Duodenal mucosa (tissue), 2 donors: ENCODE results near the gene PGAP1.
"Not testable (repeated sequence)": the region's sequence is repeated elsewhere in the genome, so short reads cannot be mapped to it uniquely, and the experiment has no call there.

Experiments
- H3K27ac ChIP-seq: one replicate; pipeline ENCODE4 v1.7.0; 2013; ENCODE audit warnings: low read depth, low read length
- H3K27me3 ChIP-seq, 2 donors: one replicate each; pipeline ENCODE4 v1.7.0; 2013; ENCODE audit warnings: low read length in 2 of 2, control low read depth in 1 of 2; ENCODE audit not compliant: insufficient read depth in 2 of 2, control insufficient read depth in 1 of 2
- H3K36me3 ChIP-seq, 2 donors: one replicate each; pipeline ENCODE4 v1.7.0; 2013; ENCODE audit warnings: low read length in 2 of 2, control low read depth in 1 of 2; ENCODE audit not compliant: insufficient read depth in 2 of 2, control insufficient read depth in 1 of 2
- H3K4me1 ChIP-seq, 2 donors: one replicate each; pipeline ENCODE4 v1.7.0; 2013; ENCODE audit warnings: low read length in 2 of 2, control low read depth in 1 of 2; ENCODE audit not compliant: insufficient read depth in 2 of 2, control insufficient read depth in 1 of 2
- H3K4me3 ChIP-seq, 2 donors: one replicate each; pipeline ENCODE4 v1.7.0; 2013; ENCODE audit warnings: low read length in 2 of 2, low read depth in 1 of 2
- H3K9ac ChIP-seq, 2 donors: one replicate each; pipeline ENCODE4 v1.7.0; 2013; ENCODE audit warnings: low read length in 2 of 2, low read depth in 1 of 2
- H3K9me3 ChIP-seq, 2 donors: one replicate each; pipeline ENCODE4 v1.7.0; 2013; ENCODE audit warnings: low read length in 2 of 2, control low read depth in 1 of 2; ENCODE audit not compliant: control insufficient read depth in 1 of 2

The PGAP1 gene

GRCh38 chr2:196905365-196905764 is 21.1 kb downstream of the PGAP1 start:
- not testable (repeated sequence) for H3K27me3 ChIP-seq, H3K4me3 ChIP-seq, H3K27ac ChIP-seq

GRCh38 chr2:196902828-196903227 is 23.7 kb downstream of the PGAP1 start:
- no peak overlapping the region for H3K27ac ChIP-seq
- H3K9me3 ChIP-seq = no peaks in the 10 kb centered on the region
- H3K9ac ChIP-seq = no peak overlapping the region
- H3K36me3 ChIP-seq = peaks cover 0 to 7% of the 10 kb centered on the region in 2 donors
- H3K27me3 ChIP-seq = no peaks in the 10 kb centered on the region
- peaks cover 4 to 8% of the 10 kb centered on the region in 2 donors for H3K4me1 ChIP-seq
- H3K4me3 ChIP-seq = no peak overlapping the region

More at GRCh38 chr2:196905365-196905764, 21.1 kb downstream of the PGAP1 start:
- not testable (repeated sequence) for H3K4me1 ChIP-seq, H3K9me3 ChIP-seq, H3K9ac ChIP-seq, H3K36me3 ChIP-seq

GRCh38 chr2:196900843-196901242 is 25.7 kb downstream of the PGAP1 start:
- Histone ChIP-seq H3K4me1 (peaks cover 4 to 8% of the 10 kb centered on the region in 2 donors), H3K27ac (no peak overlapping the region), H3K4me3 (no peak overlapping the region), H3K9ac (no peak overlapping the region), H3K36me3 (peaks cover 0 to 8% of the 10 kb centered on the region in 2 donors), H3K27me3 (no peaks in the 10 kb centered on the region), H3K9me3 (no peaks in the 10 kb centered on the region)

- Histone ChIP-seq H3K27me3 (no peaks in the 10 kb centered on the region), H3K36me3 (peaks cover 0 to 8% of the 10 kb centered on the region in 2 donors), H3K4me3 (no peak overlapping the region), H3K9me3 (no peaks in the 10 kb centered on the region), H3K27ac (no peak overlapping the region), H3K9ac (no peak overlapping the region), H3K4me1 (peaks cover 4 to 8% of the 10 kb centered on the region in 2 donors)
Measured at GRCh38 chr2:196899976-196900375, 26.5 kb downstream of the PGAP1 start.

- no peak overlapping the region for H3K9ac ChIP-seq
- no peak overlapping the region for H3K4me3 ChIP-seq
- H3K27me3 ChIP-seq = no peaks in the 10 kb centered on the region
- H3K4me1 ChIP-seq = no peaks in the 10 kb centered on the region
- no peaks in the 10 kb centered on the region for H3K36me3 ChIP-seq
- H3K9me3 ChIP-seq = no peaks in the 10 kb centered on the region
- no peak overlapping the region for H3K27ac ChIP-seq
Measured at GRCh38 chr2:196891136-196891535, 35.4 kb downstream of the PGAP1 start.

- Histone ChIP-seq H3K9me3 (no peaks in the 10 kb centered on the region), H3K27ac (no peak overlapping the region), H3K4me3 (no peak overlapping the region), H3K4me1 (no peaks in the 10 kb centered on the region), H3K9ac (no peak overlapping the region), H3K27me3 (no peaks in the 10 kb centered on the region), H3K36me3 (peaks cover 0 to 3% of the 10 kb centered on the region in 2 donors)
Measured at GRCh38 chr2:196887431-196887830, 39.1 kb downstream of the PGAP1 start.

GRCh38 chr2:196884368-196884767 is 42.1 kb downstream of the PGAP1 start:
- Histone ChIP-seq H3K27ac (no peak overlapping the region), H3K9ac (no peak overlapping the region), H3K4me3 (no peak overlapping the region), H3K36me3 (peaks cover 0 to 3% of the 10 kb centered on the region in 2 donors), H3K4me1 (no peaks in the 10 kb centered on the region), H3K9me3 (no peaks in the 10 kb centered on the region), H3K27me3 (no peaks in the 10 kb centered on the region)

- peaks cover 7 to 10% of the 10 kb centered on the region in 2 donors for H3K36me3 ChIP-seq
- H3K9me3 ChIP-seq = no peaks in the 10 kb centered on the region
- no peak overlapping the region for H3K27ac ChIP-seq
- no peaks in the 10 kb centered on the region for H3K27me3 ChIP-seq
- H3K4me1 ChIP-seq = peaks cover 0 to 6% of the 10 kb centered on the region in 2 donors
- H3K9ac ChIP-seq = no peak overlapping the region
- no peak overlapping the region for H3K4me3 ChIP-seq
Measured at GRCh38 chr2:196876364-196876763, 50.1 kb downstream of the PGAP1 start.

- Histone ChIP-seq H3K4me3 (no peak overlapping the region), H3K27me3 (no peaks in the 10 kb centered on the region), H3K9ac (no peak overlapping the region), H3K4me1 (peaks cover 0 to 6% of the 10 kb centered on the region in 2 donors), H3K36me3 (peaks cover 7 to 10% of the 10 kb centered on the region in 2 donors), H3K9me3 (no peaks in the 10 kb centered on the region), H3K27ac (no peak overlapping the region)
Measured at GRCh38 chr2:196875414-196875813, 51.1 kb downstream of the PGAP1 start.

- H3K4me3 ChIP-seq = no peak overlapping the region
- H3K27ac ChIP-seq = no peak overlapping the region
- H3K4me1 ChIP-seq = peaks cover 0 to 6% of the 10 kb centered on the region in 2 donors
- H3K9ac ChIP-seq = no peak overlapping the region
- no peaks in the 10 kb centered on the region for H3K27me3 ChIP-seq
- peaks cover 3 to 5% of the 10 kb centered on the region in 2 donors for H3K36me3 ChIP-seq
- no peaks in the 10 kb centered on the region for H3K9me3 ChIP-seq
Measured at GRCh38 chr2:196873511-196873910, 53.0 kb downstream of the PGAP1 start.

- H3K9ac ChIP-seq = no peak overlapping the region
- H3K27me3 ChIP-seq = no peaks in the 10 kb centered on the region
- peaks cover 0 to 4% of the 10 kb centered on the region in 2 donors for H3K9me3 ChIP-seq
- H3K27ac ChIP-seq = no peak overlapping the region
- H3K4me1 ChIP-seq = peaks cover 5 to 8% of the 10 kb centered on the region in 2 donors
- no peak overlapping the region for H3K4me3 ChIP-seq
- no peaks in the 10 kb centered on the region for H3K36me3 ChIP-seq
Measured at GRCh38 chr2:196854629-196855028, 71.9 kb downstream of the PGAP1 start.
